ENCODE data around the gene MTG2. TPM values are rescaled to one million over a fixed set of nuclear protein-coding genes. Genes with fewer than 3 reads are reported as not detected.

Gene MTG2
- total and polyA plus RNA-seq, 10 of the 15 experiments (the other 5 are each of a cell fraction or from before 2014, with no cell fraction given), result 6.2 to 52.4 (median 34.3) TPM

- TF ChIP-seq CUX1 (IDR thresholded peaks at IDR 0.05; ENCODE audit: insufficient replicate concordance, low read depth, low read length) (no peak), MEF2B (IDR thresholded peaks at IDR 0.05; ENCODE audit: partially characterized antibody, poor library complexity, severe bottlenecking) (no peak), CEBPZ (IDR thresholded peaks at IDR 0.05; ENCODE audit: low read depth, low read length) (no peak), JUNB (IDR thresholded peaks at IDR 0.05) (no peak), CBFB (IDR thresholded peaks at IDR 0.05; ENCODE audit: low read depth) (no peak), IKZF2 (IDR thresholded peaks at IDR 0.05) (no peak)
Measured at GRCh38 chr20:62198931-62199330, 16.1 kb downstream of the MTG2 start (continued).

Data from GM12878 (cell line).